ENCODE data around the gene ZNF135. TPM values are rescaled to one million over a fixed set of nuclear protein-coding genes. Genes with fewer than 3 reads are reported as not detected.

ZNF135 gene
- total and polyA plus RNA-seq, 3 experiments from 2014 or later, result 1.0 to 1.4 (median 1.4) TPM

DNA sequence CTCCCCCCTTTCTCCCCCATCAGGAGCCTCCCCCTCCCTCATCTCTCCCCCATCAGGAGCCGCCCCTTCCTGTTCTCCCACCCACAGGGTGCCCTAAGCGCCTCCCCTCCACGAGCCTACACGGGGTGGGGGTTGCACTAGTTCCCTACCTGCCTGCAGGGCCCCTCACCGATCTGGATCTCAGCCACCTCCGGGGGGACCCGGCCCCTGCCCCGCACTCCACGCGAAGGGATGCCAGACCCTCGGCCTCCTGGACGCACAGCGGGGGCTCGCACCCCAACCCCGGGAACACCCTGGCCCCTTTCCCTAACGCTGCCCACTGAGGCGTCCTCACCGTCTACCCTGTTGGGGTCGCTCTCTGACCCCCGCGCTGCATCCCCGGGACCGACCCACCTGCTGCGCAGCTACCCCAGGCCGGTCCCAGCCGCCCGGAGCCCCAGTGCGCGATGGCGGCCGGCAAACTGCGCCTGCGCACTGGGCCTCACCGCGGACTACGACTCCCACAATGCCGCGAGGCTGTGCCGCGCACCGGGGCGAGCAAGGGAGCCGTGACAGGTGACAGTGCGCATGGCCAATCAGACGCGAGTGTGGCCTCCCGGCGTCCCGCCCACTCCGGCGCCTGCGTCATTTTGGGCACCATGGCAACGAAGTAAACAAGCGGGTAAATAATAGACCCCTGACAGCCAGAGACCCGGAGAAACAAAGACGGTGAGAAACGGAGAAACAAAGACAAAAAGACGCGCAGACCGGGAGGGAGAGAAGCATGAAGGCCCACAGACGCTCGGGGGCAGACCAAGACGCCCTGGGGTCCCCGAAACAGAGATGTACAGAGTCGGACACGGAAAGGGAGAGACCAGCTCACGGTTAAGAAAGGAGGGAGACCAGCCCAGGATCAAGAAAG lies 38.9 kb downstream of the ZNF135 start, which contains the start of gene ZSCAN18:
ZSCAN18 (minus strand) TSS at position 451 of the 901 bp plus-strand sequence. CDS start 7,964 bp downstream, outside the sequence.
- ChIA-PET CTCF (no interaction called here), POLR2A (interaction anchor here (1.7 kb wide), 1 partner anchor 85 kb away, joined by 6 read pairs; the partner anchor contains the start of gene ZNF274)
- H3K36me3 Mint-ChIP-seq, result peaks cover 4 to 27% (median 19%) of the 10 kb centered on the region in 3 donors
- H3K27me3 ChIP-seq (ENCODE audit: insufficient read depth, low read length, poor library complexity, severe bottlenecking), result no peaks in the 10 kb centered on the region
- H3K27ac ChIP-seq (ENCODE audit: low read depth, low read length), result peak within 1 kb of the TSS; percentile 98
- peaks cover 0 to 3% of the 10 kb centered on the region in 2 donors for H3K27me3 Mint-ChIP-seq
- peaks cover 8 to 23% (median 19%) of the 10 kb centered on the region in 3 donors for H3K4me1 Mint-ChIP-seq
- no peaks in the 10 kb centered on the region for H3K36me3 ChIP-seq (ENCODE audit: insufficient read depth, low read length)
- peak within 1 kb of the TSS; percentile 98 to 100 (median 100) for H3K27ac Mint-ChIP-seq
- DNase-seq, result peak; percentile 88 to 100 (median 99)
- H3K4me3 ChIP-seq (ENCODE audit: low read length), result peak within 1 kb of the TSS; percentile 75
- H3K9me3 Mint-ChIP-seq, result peaks cover 3 to 57% (median 50%) of the 10 kb centered on the region in 5 donors
- peaks cover 10% of the 10 kb centered on the region for H3K4me1 ChIP-seq (ENCODE audit: insufficient read depth, low read length)
- H3K9me3 ChIP-seq (ENCODE audit: low read length), result peaks cover 13% of the 10 kb centered on the region
- H3K4me3 Mint-ChIP-seq, result peak within 1 kb of the TSS; percentile 77 to 97 (median 89)

DNA sequence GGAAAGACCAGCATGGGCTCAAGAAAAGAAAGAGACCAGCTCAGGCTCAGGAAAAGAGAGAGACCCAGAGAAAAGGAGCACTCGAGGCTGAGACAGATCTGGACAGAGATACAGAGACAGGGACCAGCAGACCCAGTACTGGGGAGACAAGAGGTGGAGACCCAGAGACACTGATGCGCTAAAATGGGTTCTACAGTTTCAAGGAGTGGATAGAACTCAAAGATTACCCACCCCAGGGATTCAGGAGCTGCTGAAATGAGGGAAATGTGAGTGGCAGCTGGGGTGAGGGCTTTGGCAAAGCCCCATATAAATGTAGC lies 39.6 kb downstream of the ZNF135 start:
- H3K9me3 ChIP-seq (ENCODE audit: low read length), result peaks cover 15% of the 10 kb centered on the region
- CTCF ChIA-PET, result no interaction called here

DNA sequence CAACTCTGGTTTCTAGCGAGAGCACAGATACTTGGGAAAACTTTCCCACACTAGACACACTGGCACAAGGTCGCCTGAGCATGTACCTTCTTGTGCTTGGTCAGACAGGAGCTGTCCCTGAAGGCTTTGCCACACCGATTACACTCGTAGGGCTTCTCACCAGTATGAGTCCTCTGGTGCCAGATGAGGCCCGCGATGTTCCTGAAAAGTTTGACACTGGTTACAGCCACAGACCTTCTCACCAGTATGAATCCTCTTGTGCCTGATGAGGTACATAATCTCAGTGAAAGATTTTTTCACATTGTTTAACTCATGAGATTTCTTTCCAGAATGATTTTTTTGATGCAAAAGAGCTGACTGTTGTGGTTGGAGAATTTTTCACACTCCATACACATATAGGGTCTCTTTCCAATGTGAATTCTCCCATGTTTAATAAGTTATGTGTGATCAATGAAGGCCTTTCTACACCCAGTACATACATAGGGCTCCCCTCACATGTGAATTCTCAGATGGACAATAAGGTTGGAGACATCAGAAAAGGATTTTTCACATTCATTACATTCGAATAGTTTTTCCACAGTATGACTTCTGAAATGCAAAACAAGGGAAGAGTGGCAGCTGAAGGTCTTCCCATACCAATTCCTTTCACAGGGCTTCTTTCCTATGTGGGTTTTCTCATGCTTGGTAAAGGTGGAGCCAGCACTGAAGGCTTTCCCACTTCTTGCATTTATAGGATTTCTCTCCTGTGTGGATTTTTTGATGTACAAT lies 48.9 kb downstream of the ZNF135 start:
- Mint-ChIP-seq H3K27ac (no peak overlapping the region), H3K27me3 (peaks cover 3 to 8% of the 10 kb centered on the region in 2 donors), H3K9me3 (peaks cover 28 to 92% (median 85%) of the 10 kb centered on the region in 5 donors), H3K4me3 (no peak overlapping the region), H3K4me1 (no peaks in the 10 kb centered on the region), H3K36me3 (peaks cover 3 to 41% (median 24%) of the 10 kb centered on the region in 3 donors)
- ChIA-PET CTCF (no interaction called here), POLR2A (no interaction called here)
- Histone ChIP-seq H3K9me3 (ENCODE audit: low read length) (peaks cover 39% of the 10 kb centered on the region), H3K27ac (ENCODE audit: low read depth, low read length) (no peak overlapping the region), H3K36me3 (ENCODE audit: insufficient read depth, low read length) (no peaks in the 10 kb centered on the region), H3K4me1 (ENCODE audit: insufficient read depth, low read length) (no peaks in the 10 kb centered on the region), H3K27me3 (ENCODE audit: insufficient read depth, low read length, poor library complexity, severe bottlenecking) (no peaks in the 10 kb centered on the region), H3K4me3 (ENCODE audit: low read length) (no peak overlapping the region)
- DNase-seq, result no peak

More for the DNA sequence above, 39.6 kb downstream of the ZNF135 start:
- Histone ChIP-seq H3K36me3 (ENCODE audit: insufficient read depth, low read length) (no peaks in the 10 kb centered on the region), H3K27me3 (ENCODE audit: insufficient read depth, low read length, poor library complexity, severe bottlenecking) (no peaks in the 10 kb centered on the region), H3K4me1 (ENCODE audit: insufficient read depth, low read length) (peaks cover 10% of the 10 kb centered on the region), H3K27ac (ENCODE audit: low read depth, low read length) (peak overlapping the region; percentile 98), H3K4me3 (ENCODE audit: low read length) (peak overlapping the region; percentile 75)
- POLR2A ChIA-PET, result interaction anchor here (1.7 kb wide), 1 partner anchor 85 kb away, joined by 6 read pairs; the partner anchor contains the start of gene ZNF274
- H3K4me1 Mint-ChIP-seq, result peaks cover 8 to 23% (median 17%) of the 10 kb centered on the region in 3 donors
- peaks cover 5 to 30% (median 21%) of the 10 kb centered on the region in 3 donors for H3K36me3 Mint-ChIP-seq
- peak overlapping the region; percentile 98 to 100 (median 100) for H3K27ac Mint-ChIP-seq
- H3K4me3 Mint-ChIP-seq, result peak overlapping the region; percentile 77 to 97 (median 89)
- no peak for DNase-seq
- H3K27me3 Mint-ChIP-seq, result peaks cover 3 to 4% of the 10 kb centered on the region in 2 donors
- peaks cover 10 to 59% (median 50%) of the 10 kb centered on the region in 5 donors for H3K9me3 Mint-ChIP-seq

DNA sequence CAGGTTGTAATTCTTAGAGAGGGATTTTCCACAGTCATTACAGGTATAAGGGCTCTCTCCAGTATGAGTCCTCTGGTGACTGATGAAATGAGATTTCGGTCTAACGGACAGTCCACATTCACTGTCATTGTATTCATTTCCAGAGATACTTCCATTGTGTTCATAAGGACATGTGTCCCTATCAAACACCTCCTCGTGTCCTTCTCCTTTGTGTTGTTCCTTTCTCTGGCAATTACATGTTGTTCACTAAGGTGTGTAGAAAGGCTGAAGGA lies 49.4 kb downstream of the ZNF135 start:
- Mint-ChIP-seq H3K4me3 (no peak overlapping the region), H3K9me3 (peaks cover 27 to 92% (median 85%) of the 10 kb centered on the region in 5 donors), H3K27me3 (peaks cover 4 to 7% of the 10 kb centered on the region in 2 donors), H3K36me3 (peaks cover 2 to 40% (median 20%) of the 10 kb centered on the region in 3 donors), H3K4me1 (no peaks in the 10 kb centered on the region), H3K27ac (no peak overlapping the region)
- POLR2A ChIA-PET, result no interaction called here
- Histone ChIP-seq H3K9me3 (ENCODE audit: low read length) (peaks cover 39% of the 10 kb centered on the region), H3K27ac (ENCODE audit: low read depth, low read length) (no peak overlapping the region), H3K36me3 (ENCODE audit: insufficient read depth, low read length) (no peaks in the 10 kb centered on the region), H3K27me3 (ENCODE audit: insufficient read depth, low read length, poor library complexity, severe bottlenecking) (no peaks in the 10 kb centered on the region), H3K4me1 (ENCODE audit: insufficient read depth, low read length) (no peaks in the 10 kb centered on the region), H3K4me3 (ENCODE audit: low read length) (no peak overlapping the region)
- CTCF ChIA-PET, result no interaction called here
- DNase-seq, result no peak

DNA sequence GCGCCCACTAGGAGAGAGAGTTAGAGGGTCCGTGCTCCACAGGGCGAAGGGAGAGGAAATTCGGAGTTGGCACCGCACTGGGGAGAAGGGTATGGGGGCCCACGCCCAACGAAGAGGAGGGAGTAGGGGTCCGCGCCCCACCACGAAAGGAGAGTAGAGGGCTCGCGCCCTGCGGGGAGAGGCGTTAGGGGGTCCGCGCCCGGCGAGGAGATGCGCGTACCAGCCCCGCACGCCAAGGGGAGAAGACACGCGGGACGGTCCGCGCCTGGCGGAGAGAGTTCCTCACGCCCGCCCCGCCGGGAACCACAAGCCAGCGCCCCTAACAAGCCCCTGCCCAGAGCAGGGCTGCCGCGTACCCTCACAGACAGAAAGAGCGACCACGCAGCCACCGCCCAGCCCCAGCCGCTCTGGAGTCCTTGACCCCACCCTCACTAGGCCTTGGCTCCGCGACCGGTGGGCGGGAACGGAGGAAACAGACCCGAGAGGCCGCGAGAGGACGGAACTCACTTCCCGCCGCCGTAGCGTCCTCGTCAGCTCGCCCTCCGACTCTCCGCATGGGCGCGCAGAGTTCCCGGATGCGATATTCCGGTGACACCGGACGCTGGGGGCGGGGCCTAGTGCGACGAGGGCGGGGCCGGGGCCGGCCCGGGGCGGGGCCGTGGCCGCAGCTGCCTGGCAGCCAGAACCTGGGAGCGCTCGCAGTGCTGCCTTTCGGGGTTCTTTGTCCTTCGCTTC lies 58.9 kb downstream of the ZNF135 start:
- Histone ChIP-seq H3K27ac (ENCODE audit: low read depth, low read length) (no peak overlapping the region), H3K27me3 (ENCODE audit: insufficient read depth, low read length, poor library complexity, severe bottlenecking) (no peaks in the 10 kb centered on the region), H3K9me3 (ENCODE audit: low read length) (peaks cover 32% of the 10 kb centered on the region), H3K4me1 (ENCODE audit: insufficient read depth, low read length) (no peaks in the 10 kb centered on the region), H3K4me3 (ENCODE audit: low read length) (no peak overlapping the region), H3K36me3 (ENCODE audit: insufficient read depth, low read length) (no peaks in the 10 kb centered on the region)
- Mint-ChIP-seq H3K27me3 (peaks cover 12 to 20% of the 10 kb centered on the region in 2 donors), H3K4me3 (no peak overlapping the region), H3K36me3 (peaks cover 0 to 42% (median 41%) of the 10 kb centered on the region in 3 donors), H3K27ac (no peak overlapping the region), H3K9me3 (peaks cover 57 to 89% (median 83%) of the 10 kb centered on the region in 5 donors), H3K4me1 (no peaks in the 10 kb centered on the region)
- DNase-seq, result no peak
- ChIA-PET POLR2A (no interaction called here), CTCF (no interaction called here)

DNA sequence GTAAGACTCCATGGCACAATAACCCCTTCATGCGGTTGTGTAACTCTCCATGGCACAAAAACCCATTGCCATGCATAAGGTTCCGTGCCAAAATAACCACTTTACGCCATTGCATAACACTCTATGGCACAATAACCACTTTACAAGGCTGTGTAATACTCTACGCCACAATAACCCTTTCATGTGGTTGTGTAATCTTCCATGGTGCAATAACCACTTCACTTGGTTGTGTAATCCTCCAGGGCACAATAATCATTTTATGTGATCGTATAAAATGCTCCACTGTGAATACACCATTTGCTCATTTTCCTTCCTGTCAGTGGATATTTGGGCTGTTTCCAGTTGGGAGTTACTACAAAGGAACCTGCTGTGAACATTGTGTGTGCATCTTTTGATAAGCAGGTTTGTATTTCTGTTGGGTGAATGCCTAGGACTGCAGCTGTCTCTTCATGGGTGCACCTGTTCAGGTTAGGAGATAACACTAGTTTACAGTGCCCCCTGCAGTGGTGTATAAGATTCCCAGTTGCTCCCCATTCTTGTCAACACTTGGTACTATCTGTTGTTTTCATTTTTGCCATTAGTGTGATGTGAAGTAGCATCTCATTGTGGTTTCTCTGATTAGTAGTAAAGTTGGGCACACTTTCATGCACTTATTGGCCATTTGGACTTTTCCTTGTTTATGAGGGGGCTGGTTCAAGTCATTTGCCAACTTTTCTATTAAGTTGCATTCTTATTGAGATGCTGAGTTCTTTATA lies 60.1 kb downstream of the ZNF135 start:
- no peak for DNase-seq
- Histone ChIP-seq H3K27ac (ENCODE audit: low read depth, low read length) (no peak overlapping the region), H3K4me1 (ENCODE audit: insufficient read depth, low read length) (no peaks in the 10 kb centered on the region), H3K4me3 (ENCODE audit: low read length) (no peak overlapping the region), H3K9me3 (ENCODE audit: low read length) (peaks cover 39% of the 10 kb centered on the region), H3K27me3 (ENCODE audit: insufficient read depth, low read length, poor library complexity, severe bottlenecking) (no peaks in the 10 kb centered on the region), H3K36me3 (ENCODE audit: insufficient read depth, low read length) (no peaks in the 10 kb centered on the region)
- POLR2A ChIA-PET, result no interaction called here
- no peaks in the 10 kb centered on the region for H3K4me1 Mint-ChIP-seq
- H3K36me3 Mint-ChIP-seq, result peaks cover 0 to 47% (median 38%) of the 10 kb centered on the region in 3 donors
- H3K27me3 Mint-ChIP-seq, result peaks cover 8 to 17% of the 10 kb centered on the region in 2 donors
- H3K9me3 Mint-ChIP-seq, result peaks cover 52 to 89% (median 88%) of the 10 kb centered on the region in 5 donors
- CTCF ChIA-PET, result no interaction called here
- no peak overlapping the region for H3K27ac Mint-ChIP-seq
- no peak overlapping the region for H3K4me3 Mint-ChIP-seq
